GM12875 (cell line): ENCODE results near the gene IMPDH1.

ENCODE experiments used
- H3K4me3 ChIP-seq: one replicate; pipeline ENCODE4 v1.5.1; 2011; ENCODE audit warnings: low read depth, low read length, control low read depth
- CTCF ChIP-seq: IDR thresholded peaks from 2 replicates; pipeline ENCODE4 v1.5.1; 2011; ENCODE audit warnings: low read depth, mild to moderate bottlenecking, control low read depth, inconsistent platforms, low read length, moderate library complexity, borderline replicate concordance; ENCODE audit not compliant: insufficient read depth

The IMPDH1 gene

GRCh38 chr7:128404886-128405470 lies 4.8 kb downstream of the IMPDH1 start:
- H3K4me3 ChIP-seq: peak overlapping the region; percentile 75
- TF ChIP-seq CTCF: no peak

DNA sequence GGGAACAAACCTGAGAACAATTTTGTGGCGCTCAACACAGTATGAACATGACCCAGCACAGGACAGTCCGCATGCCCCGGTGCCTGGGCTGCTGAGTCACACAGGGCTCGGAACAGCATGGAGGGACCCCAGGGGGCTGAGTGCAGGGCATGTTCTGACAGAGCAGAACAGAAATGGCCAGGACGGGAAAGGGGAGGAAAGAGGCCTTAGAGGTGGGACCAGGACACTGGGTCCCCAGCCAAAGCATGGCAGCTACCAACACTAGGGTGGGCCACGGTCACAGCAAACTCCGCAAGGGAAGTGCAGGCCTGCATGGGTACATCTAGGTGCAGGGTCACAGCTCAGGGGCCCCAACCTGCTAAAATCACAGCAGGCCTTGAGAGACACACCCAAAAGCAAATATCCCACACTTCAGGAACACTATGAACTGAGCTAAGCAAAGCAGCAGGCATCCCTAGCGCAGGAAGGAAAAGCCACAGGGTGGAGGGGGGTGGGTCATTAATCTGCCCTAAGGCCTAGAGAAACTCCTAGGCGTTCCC lies 5.6 kb downstream of the IMPDH1 start:
- no peak for TF ChIP-seq CTCF
- H3K4me3 ChIP-seq: peak overlapping the region; percentile 75

DNA sequence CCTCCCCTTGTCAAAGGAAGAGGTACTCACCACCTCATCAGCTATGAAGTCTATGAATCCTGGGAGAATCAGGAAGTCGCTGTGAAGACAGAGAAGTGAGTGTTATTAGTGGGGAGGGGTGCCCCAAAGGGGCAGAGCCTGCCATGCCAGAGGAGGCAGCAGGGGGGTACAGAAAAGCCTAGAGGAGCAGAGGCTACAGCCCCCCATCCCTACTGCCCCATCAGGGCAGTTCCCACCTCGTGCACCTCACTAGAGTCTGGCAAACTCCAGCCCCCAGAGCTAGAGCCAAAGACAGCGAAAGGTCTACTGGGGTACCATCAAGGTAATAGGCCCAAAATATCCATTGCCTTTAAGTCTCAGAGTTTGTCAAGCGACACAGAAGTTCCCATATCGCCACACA lies 6.1 kb downstream of the IMPDH1 start:
- no peak overlapping the region for H3K4me3 ChIP-seq
- no peak for TF ChIP-seq CTCF

DNA sequence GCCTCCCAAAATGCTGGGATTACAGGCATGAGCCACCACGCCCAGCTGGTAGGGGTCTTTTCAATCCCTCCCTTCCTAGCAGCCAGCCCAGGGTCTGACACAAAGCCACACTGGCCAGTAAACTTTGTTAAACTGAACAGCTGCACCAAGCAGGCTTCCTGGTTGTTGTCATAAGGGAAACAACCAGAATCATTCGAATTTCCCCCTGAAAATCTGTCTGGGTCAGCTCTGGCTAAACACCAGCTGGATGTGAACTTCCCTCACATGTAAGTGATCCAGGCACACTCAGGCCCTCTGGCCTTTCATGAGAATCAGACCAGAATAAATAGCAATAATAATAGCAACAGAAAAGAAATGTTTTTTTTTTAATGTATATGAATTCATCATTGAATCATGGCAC lies 7.4 kb downstream of the IMPDH1 start:
- no peak overlapping the region for H3K4me3 ChIP-seq
- TF ChIP-seq CTCF: no peak

DNA sequence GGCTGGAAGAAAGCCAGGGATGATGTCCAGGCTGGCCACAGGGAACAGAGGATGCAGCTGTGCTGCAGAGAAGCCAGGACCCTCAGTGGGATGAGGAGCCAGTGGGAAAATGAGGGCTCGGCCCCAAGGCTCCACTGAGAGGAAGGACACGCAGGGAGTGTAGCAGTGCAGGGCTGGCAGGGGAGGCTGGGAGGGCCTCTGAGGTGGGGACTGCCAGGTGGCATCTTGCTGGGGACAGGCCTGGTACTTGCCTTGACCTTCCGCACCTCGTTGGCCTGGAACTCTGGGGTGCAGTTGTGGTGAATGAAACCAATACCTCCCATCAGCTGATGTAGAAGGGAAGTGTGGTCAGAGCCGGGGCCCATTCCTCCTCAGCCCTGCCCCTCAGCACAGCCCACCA lies 9.2 kb downstream of the IMPDH1 start:
- no peak overlapping the region for H3K4me3 ChIP-seq
- no peak for TF ChIP-seq CTCF

GRCh38 chr7:128399991-128400390 lies 9.8 kb downstream of the IMPDH1 start:
- no peak overlapping the region for H3K4me3 ChIP-seq
- TF ChIP-seq CTCF: no peak

- no peak overlapping the region for H3K4me3 ChIP-seq
- no peak for TF ChIP-seq CTCF
Observed at GRCh38 chr7:128398841-128399135, 11.0 kb downstream of the IMPDH1 start.
